SK-N-SH treated with all-trans-retinoic acid at 6 μM for 48 hours (cell line): ENCODE measurements around the gene GJB3.

Source experiments
- OSR1 ChIP-seq: fragments of 250-450 bp; sonication (Bioruptor Pico); IDR thresholded peaks from 2 replicates; pipeline ENCODE4 v1.8.0; 2022; ENCODE audit warnings: moderate library complexity, mild to moderate bottlenecking, inconsistent platforms
- PPARA ChIP-seq: fragments of 250-450 bp; sonication (Bioruptor Pico); IDR thresholded peaks from 2 replicates; pipeline ENCODE4 v1.5.0; 2020; ENCODE audit warnings: mild to moderate bottlenecking, borderline replicate concordance
- RARB ChIP-seq: fragments of 250-450 bp; sonication (Bioruptor Pico); IDR thresholded peaks from 2 replicates; pipeline ENCODE4 v1.8.0; 2021; ENCODE audit warnings: mild to moderate bottlenecking, moderate library complexity
- ZFP3 ChIP-seq: fragments of 250-450 bp; sonication (Bioruptor Pico); IDR thresholded peaks from 2 replicates; pipeline ENCODE4 v1.5.0; 2020; ENCODE audit warnings: mild to moderate bottlenecking, moderate library complexity
- ZFP30 ChIP-seq: fragments of 450-650 bp; formaldehyde crosslinking; IDR thresholded peaks from 2 replicates; pipeline ENCODE4 v1.5.0; 2022; ENCODE audit warnings: mild to moderate bottlenecking, moderate library complexity
- TF ChIP-seq, protein P1 (sequence below): fragments of 250-450 bp; sonication (Bioruptor Pico); IDR thresholded peaks from 2 replicates; pipeline ENCODE4 v1.5.1; 2021; ENCODE audit warnings: mild to moderate bottlenecking, moderate library complexity

DNA sequence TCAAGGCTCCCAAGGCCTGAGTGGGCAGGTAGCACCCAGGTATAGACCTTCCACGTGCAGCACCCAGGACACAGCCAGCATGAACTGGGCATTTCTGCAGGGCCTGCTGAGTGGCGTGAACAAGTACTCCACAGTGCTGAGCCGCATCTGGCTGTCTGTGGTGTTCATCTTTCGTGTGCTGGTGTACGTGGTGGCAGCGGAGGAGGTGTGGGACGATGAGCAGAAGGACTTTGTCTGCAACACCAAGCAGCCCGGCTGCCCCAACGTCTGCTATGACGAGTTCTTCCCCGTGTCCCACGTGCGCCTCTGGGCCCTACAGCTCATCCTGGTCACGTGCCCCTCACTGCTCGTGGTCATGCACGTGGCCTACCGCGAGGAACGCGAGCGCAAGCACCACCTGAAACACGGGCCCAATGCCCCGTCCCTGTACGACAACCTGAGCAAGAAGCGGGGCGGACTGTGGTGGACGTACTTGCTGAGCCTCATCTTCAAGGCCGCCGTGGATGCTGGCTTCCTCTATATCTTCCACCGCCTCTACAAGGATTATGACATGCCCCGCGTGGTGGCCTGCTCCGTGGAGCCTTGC lies 19.7 kb upstream of the GJB3 start:
- no peak for TF ChIP-seq PPARA (CRISPR knock-in tag)
- no peak for TF ChIP-seq ZFP30 (CRISPR knock-in tag)
- TF ChIP-seq ZFP3 (CRISPR knock-in tag), result no peak
- TF ChIP-seq, protein P1, sequence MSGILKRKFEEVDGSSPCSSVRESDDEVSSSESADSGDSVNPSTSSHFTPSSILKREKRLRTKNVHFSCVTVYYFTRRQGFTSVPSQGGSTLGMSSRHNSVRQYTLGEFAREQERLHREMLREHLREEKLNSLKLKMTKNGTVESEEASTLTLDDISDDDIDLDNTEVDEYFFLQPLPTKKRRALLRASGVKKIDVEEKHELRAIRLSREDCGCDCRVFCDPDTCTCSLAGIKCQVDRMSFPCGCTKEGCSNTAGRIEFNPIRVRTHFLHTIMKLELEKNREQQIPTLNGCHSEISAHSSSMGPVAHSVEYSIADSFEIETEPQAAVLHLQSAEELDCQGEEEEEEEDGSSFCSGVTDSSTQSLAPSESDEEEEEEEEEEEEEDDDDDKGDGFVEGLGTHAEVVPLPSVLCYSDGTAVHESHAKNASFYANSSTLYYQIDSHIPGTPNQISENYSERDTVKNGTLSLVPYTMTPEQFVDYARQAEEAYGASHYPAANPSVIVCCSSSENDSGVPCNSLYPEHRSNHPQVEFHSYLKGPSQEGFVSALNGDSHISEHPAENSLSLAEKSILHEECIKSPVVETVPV (CRISPR knock-in tag), result no peak
- no peak for TF ChIP-seq RARB (CRISPR knock-in tag)
- TF ChIP-seq OSR1 (CRISPR knock-in tag), result no peak
